IPS-15b (cell line): Measurements from ENCODE around the gene STK10.

Experiments used
- H3K27me3 ChIP-seq: one replicate; pipeline ENCODE4 v1.6.1; 2013; ENCODE audit warnings: low read length; ENCODE audit not compliant: control insufficient read depth, insufficient read depth
- H3K36me3 ChIP-seq: one replicate; pipeline ENCODE4 v1.6.1; 2013; ENCODE audit warnings: low read length; ENCODE audit not compliant: control insufficient read depth, insufficient read depth
- H3K4me1 ChIP-seq: one replicate; pipeline ENCODE4 v1.6.1; 2013; ENCODE audit warnings: mild to moderate bottlenecking, low read length; ENCODE audit not compliant: control insufficient read depth, insufficient read depth
- H3K4me3 ChIP-seq: one replicate; pipeline ENCODE4 v1.5.1; 2013; ENCODE audit warnings: low read depth, low read length
- H3K9ac ChIP-seq: one replicate; pipeline ENCODE4 v1.6.1; 2013; ENCODE audit warnings: low read depth, mild to moderate bottlenecking, low read length
- H3K9me3 ChIP-seq: one replicate; pipeline ENCODE4 v1.6.1; 2013; ENCODE audit warnings: mild to moderate bottlenecking, low read length; ENCODE audit not compliant: control insufficient read depth, insufficient read depth

STK10 gene

DNA sequence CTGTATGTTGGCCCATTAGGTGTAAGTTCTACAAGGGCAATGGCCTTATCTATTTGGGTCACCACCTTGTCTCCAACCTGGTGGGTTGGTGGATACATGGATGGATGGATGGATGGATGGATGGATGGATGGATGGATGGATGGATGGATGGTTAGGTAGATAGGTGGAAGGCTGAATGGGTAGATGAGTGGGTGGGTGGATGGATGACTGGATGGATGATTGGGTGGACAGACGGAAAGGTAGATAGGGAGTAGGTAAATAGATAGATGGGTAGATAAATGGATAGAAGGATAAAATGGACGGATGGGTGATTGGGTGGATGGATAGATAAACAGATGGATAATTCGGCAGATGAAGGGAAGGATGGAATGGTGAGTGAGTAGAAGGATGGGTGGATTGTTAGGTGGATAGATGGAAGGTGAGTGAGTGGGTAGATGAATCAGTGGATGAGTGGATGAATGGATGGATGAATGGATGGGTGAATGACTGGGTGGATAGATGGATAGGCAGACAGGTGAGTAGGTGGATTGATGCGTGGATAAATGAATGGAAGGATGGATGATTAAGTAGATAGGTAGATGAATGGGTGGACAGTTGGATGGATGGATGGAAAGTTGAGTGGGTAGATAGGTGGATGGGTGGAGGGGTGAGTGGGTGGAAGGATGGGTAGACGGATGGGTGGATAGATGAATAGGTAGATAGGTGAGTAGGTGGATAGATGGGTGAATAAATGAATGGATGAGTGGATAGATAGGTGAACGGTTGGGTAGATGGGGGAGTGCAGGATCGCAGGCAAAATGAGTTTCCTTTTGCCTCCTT lies 98.5 kb downstream of the STK10 start:
- Histone ChIP-seq H3K4me3 (no peak overlapping the region), H3K9me3 (no peaks in the 10 kb centered on the region), H3K4me1 (no peaks in the 10 kb centered on the region), H3K27me3 (no peaks in the 10 kb centered on the region), H3K36me3 (no peaks in the 10 kb centered on the region), H3K9ac (no peak overlapping the region)

GRCh38 chr5:172088801-172089200 lies 99.2 kb downstream of the STK10 start:
- Histone ChIP-seq H3K9ac (no peak overlapping the region), H3K9me3 (no peaks in the 10 kb centered on the region), H3K27me3 (no peaks in the 10 kb centered on the region), H3K36me3 (no peaks in the 10 kb centered on the region), H3K4me1 (no peaks in the 10 kb centered on the region), H3K4me3 (no peak overlapping the region)

DNA sequence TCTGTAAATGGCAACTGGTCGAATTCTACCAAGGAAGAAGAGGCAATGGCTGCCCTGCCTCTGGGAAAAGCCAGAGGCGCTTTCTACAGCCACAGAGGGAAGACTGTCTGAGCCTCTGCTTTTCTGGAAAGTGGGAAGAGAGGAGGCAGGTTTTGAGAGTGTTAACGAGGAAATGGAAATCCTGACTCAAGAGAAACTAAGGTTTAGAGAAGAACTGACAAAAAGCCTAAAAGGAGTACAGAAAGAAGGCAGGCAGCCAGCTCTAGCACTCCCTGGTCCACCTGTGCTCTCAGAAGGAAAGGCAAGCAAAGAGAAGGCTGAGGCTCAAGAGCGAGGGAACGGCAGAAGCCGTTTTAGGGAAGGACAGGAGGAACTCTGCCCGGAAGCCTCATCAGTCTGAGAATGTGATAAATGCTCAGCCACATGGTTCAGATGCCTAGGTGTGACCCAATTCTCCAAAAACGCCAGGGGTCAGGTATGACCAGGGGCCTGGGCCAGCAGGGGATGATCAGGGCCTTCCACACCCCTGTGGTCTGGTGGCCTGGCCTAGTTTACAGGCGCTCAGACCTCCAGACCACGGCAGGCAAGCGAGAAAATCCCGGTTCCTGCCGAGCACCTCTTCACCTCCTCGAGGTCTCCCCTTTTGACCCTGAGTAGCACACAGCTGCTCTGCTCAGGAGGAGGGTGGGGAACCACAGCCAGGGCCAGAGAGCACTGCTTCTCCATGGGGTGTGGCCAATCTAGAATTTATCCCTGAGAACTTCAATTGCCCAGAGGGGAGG lies 101.6 kb downstream of the STK10 start:
- no peak overlapping the region for H3K4me3 ChIP-seq
- no peaks in the 10 kb centered on the region for H3K4me1 ChIP-seq
- no peaks in the 10 kb centered on the region for H3K9me3 ChIP-seq
- no peak overlapping the region for H3K9ac ChIP-seq
- H3K36me3 ChIP-seq, result no peaks in the 10 kb centered on the region
- H3K27me3 ChIP-seq, result no peaks in the 10 kb centered on the region

GRCh38 chr5:172085738-172086137 lies 102.3 kb downstream of the STK10 start:
- no peak overlapping the region for H3K4me3 ChIP-seq
- H3K36me3 ChIP-seq, result no peaks in the 10 kb centered on the region
- H3K27me3 ChIP-seq, result no peaks in the 10 kb centered on the region
- no peak overlapping the region for H3K9ac ChIP-seq
- H3K4me1 ChIP-seq, result no peaks in the 10 kb centered on the region
- no peaks in the 10 kb centered on the region for H3K9me3 ChIP-seq

GRCh38 chr5:172082180-172082579 lies 105.8 kb downstream of the STK10 start:
- no peak overlapping the region for H3K4me3 ChIP-seq
- H3K9ac ChIP-seq, result no peak overlapping the region
- no peaks in the 10 kb centered on the region for H3K9me3 ChIP-seq
- peaks cover under 1% of the 10 kb centered on the region for H3K4me1 ChIP-seq
- no peaks in the 10 kb centered on the region for H3K36me3 ChIP-seq
- no peaks in the 10 kb centered on the region for H3K27me3 ChIP-seq

DNA sequence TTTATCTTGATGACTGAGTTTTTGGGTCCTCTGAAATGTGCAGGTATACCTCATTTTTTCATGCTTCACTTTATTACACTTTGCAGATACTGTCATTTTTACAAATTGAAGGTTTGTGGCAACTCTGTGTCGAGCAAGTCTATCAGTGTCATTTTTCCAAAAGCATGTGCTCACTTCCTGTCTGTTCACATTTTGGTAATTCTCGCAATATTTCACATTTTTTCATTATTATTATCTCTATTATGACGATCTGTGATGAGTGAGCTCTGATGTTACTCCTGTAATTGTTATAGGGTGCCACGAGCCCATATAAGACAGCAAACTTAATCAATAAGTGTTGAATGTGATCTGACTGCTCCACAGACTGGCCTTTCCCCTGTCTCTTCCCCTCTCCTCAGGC lies 108.1 kb downstream of the STK10 start:
- peaks cover 7% of the 10 kb centered on the region for H3K4me1 ChIP-seq
- no peaks in the 10 kb centered on the region for H3K9me3 ChIP-seq
- no peak overlapping the region for H3K9ac ChIP-seq
- no peaks in the 10 kb centered on the region for H3K27me3 ChIP-seq
- no peaks in the 10 kb centered on the region for H3K36me3 ChIP-seq
- H3K4me3 ChIP-seq, result no peak overlapping the region

GRCh38 chr5:172078726-172079345 lies 109.2 kb downstream of the STK10 start:
- Histone ChIP-seq H3K4me1 (peaks cover 7% of the 10 kb centered on the region), H3K4me3 (no peak overlapping the region), H3K9ac (no peak overlapping the region), H3K9me3 (no peaks in the 10 kb centered on the region), H3K27me3 (no peaks in the 10 kb centered on the region), H3K36me3 (no peaks in the 10 kb centered on the region)

GRCh38 chr5:172077664-172078425 lies 110.2 kb downstream of the STK10 start:
- no peak overlapping the region for H3K4me3 ChIP-seq
- H3K9me3 ChIP-seq, result no peaks in the 10 kb centered on the region
- H3K27me3 ChIP-seq, result no peaks in the 10 kb centered on the region
- H3K36me3 ChIP-seq, result no peaks in the 10 kb centered on the region
- no peak overlapping the region for H3K9ac ChIP-seq
- peaks cover 7% of the 10 kb centered on the region for H3K4me1 ChIP-seq

DNA sequence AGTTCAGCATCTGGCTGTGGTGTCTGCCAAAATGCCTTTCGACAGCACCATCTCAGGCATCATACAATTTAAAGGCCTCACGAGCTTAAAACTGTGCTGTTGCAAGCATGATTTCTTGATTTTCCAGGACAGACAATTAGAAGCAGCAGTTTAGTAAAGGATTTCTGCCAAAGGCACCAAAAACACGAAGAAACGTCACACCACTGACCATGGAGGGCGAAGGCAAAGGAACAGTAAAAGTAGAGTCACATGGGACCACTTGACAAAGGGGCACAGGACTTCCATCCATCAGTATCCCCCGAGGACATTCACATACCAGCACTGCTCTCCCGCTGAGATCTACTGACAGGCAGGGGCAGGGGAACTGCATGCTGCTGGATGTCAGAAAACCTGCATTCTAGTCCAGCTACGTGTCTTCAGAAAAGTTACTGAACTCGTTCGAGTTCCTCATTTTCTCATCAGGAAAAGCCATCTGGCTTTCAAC lies 111.2 kb downstream of the STK10 start:
- Histone ChIP-seq H3K4me3 (no peak overlapping the region), H3K4me1 (peaks cover 7% of the 10 kb centered on the region), H3K9ac (no peak overlapping the region), H3K36me3 (no peaks in the 10 kb centered on the region), H3K27me3 (no peaks in the 10 kb centered on the region), H3K9me3 (no peaks in the 10 kb centered on the region)

- Histone ChIP-seq H3K9me3 (no peaks in the 10 kb centered on the region), H3K9ac (no peak overlapping the region), H3K27me3 (no peaks in the 10 kb centered on the region), H3K36me3 (no peaks in the 10 kb centered on the region), H3K4me1 (peaks cover 13% of the 10 kb centered on the region), H3K4me3 (no peak overlapping the region)
Observed at GRCh38 chr5:172075656-172076055, 112.4 kb downstream of the STK10 start.

- H3K36me3 ChIP-seq, result no peaks in the 10 kb centered on the region
- H3K9me3 ChIP-seq, result no peaks in the 10 kb centered on the region
- no peaks in the 10 kb centered on the region for H3K27me3 ChIP-seq
- H3K9ac ChIP-seq, result no peak overlapping the region
- no peak overlapping the region for H3K4me3 ChIP-seq
- peaks cover 13% of the 10 kb centered on the region for H3K4me1 ChIP-seq
Observed at GRCh38 chr5:172074896-172075295, 113.1 kb downstream of the STK10 start.
